ENCODE measurements around the gene PTPRK. TPM values are rescaled to one million over a fixed set of nuclear protein-coding genes. Genes with fewer than 3 reads are reported as not detected.

The PTPRK gene
- total and polyA plus RNA-seq, 9 of the 15 experiments (the other 6 are each of a cell fraction or from before 2014, with no cell fraction given), result 0.04 to 0.51 TPM; not detected in 7

DNA sequence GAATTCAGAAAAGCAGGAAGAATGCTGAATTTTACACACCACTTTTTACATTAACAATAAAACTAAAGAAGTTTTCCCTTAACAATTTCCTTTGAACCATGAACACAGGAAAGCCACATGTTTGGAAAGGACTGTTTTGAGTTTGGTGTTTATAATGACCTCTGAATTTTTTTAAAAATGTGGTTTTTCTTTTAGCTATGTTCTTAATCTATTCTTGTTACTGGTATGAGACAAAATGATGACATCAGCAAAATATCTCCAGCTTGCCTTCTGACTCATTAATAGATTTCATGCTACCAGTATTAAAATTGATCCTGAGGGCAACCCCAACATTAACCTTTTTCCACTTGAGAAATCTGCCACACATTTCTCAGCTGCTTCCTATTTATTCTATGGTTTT lies 402.0 kb downstream of the PTPRK start (continued):
- TF ChIP-seq, protein P1, sequence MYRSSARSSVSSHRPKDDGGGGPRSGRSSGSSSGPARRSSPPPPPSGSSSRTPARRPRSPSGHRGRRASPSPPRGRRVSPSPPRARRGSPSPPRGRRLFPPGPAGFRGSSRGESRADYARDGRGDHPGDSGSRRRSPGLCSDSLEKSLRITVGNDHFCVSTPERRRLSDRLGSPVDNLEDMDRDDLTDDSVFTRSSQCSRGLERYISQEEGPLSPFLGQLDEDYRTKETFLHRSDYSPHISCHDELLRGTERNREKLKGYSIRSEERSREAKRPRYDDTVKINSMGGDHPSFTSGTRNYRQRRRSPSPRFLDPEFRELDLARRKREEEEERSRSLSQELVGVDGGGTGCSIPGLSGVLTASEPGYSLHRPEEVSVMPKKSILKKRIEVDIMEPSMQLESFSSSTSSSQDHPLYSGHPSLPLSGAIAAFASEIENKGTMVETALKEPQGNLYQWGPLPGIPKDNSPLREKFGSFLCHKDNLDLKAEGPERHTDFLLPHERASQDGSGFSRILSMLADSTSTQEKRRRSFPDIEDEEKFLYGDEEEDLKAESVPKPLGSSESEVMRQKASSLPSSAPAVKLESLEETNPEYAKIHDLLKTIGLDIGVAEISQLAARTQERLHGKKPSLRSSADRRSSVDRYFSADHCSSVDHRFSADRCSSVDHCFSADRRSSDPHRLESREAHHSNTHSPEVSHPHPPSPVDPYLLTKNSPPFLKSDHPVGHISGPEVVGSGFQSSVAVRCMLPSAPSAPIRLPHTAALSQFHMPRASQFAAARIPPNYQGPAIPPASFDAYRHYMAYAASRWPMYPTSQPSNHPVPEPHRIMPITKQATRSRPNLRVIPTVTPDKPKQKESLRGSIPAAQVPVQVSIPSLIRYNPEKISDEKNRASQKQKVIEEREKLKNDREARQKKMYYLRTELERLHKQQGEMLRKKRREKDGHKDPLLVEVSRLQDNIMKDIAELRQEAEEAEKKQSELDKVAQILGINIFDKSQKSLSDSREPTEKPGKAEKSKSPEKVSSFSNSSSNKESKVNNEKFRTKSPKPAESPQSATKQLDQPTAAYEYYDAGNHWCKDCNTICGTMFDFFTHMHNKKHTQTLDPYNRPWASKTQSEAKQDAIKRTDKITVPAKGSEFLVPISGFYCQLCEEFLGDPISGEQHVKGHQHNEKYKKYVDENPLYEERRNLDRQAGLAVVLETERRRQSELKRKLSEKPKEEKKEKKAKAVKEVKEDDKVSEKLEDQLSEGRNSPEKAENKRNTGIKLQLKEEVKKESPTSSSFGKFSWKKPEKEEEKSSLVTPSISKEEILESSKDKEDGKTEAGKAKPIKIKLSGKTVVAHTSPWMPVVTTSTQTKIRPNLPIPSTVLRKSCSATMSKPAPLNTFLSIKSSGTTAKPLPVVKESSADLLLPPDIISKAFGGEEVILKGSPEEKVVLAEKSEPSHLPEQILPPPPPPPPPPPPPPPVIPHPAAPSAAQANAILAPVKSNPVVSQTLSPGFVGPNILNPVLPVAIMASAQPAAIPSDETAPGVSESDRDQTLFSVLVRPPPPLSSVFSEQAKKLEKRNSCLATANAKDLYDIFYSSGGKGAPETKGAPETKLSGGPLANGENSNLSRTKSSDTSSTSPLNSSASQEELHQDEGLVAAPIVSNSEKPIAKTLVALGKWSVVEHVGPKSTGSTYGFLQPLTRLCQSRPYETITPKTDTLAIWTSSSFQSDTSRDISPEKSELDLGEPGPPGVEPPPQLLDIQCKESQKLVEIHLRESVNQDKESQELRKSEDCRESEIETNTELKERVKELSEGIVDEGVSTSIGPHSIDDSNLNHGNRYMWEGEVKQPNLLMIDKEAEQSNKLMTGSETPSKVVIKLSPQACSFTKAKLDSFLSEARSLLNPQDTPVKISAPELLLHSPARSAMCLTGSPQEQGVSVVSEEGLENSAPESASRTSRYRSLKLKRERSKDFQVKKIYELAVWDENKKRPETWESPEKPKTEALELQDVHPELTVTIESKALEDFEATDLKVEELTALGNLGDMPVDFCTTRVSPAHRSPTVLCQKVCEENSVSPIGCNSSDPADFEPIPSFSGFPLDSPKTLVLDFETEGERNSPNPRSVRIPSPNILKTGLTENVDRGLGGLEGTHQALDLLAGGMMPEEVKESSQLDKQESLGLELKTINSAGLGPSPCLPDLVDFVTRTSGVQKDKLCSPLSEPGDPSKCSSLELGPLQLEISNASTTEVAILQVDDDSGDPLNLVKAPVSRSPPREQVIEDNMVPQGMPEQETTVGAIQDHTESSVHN (IDR thresholded peaks at IDR 0.05; ENCODE audit: borderline replicate concordance in 1 of 2, low read depth in 1 of 2), result no peak
- TF ChIP-seq ZNF263 (CRISPR knock-in tag; IDR thresholded peaks at IDR 0.05; ENCODE audit: borderline replicate concordance) (no peak), POLR2H (tag; IDR thresholded peaks at IDR 0.05; ENCODE audit: low read depth) (no peak), SREBF2 (CRISPR knock-in tag; IDR thresholded peaks at IDR 0.05) (no peak), TCFL5 (CRISPR knock-in tag; conservative IDR thresholded peaks at IDR 0.05) (no peak), FOXA3 (CRISPR knock-in tag; conservative IDR thresholded peaks at IDR 0.05 in 1 of 2, IDR thresholded peaks at IDR 0.05 in 1 of 2) (no peak), MAFK (IDR thresholded peaks at IDR 0.05; ENCODE audit: low read length) (peak; percentile 96)
- TF ChIP-seq, protein P2, sequence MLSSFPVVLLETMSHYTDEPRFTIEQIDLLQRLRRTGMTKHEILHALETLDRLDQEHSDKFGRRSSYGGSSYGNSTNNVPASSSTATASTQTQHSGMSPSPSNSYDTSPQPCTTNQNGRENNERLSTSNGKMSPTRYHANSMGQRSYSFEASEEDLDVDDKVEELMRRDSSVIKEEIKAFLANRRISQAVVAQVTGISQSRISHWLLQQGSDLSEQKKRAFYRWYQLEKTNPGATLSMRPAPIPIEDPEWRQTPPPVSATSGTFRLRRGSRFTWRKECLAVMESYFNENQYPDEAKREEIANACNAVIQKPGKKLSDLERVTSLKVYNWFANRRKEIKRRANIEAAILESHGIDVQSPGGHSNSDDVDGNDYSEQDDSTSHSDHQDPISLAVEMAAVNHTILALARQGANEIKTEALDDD (IDR thresholded peaks at IDR 0.05), result no peak
- TF ChIP-seq, protein P3, sequence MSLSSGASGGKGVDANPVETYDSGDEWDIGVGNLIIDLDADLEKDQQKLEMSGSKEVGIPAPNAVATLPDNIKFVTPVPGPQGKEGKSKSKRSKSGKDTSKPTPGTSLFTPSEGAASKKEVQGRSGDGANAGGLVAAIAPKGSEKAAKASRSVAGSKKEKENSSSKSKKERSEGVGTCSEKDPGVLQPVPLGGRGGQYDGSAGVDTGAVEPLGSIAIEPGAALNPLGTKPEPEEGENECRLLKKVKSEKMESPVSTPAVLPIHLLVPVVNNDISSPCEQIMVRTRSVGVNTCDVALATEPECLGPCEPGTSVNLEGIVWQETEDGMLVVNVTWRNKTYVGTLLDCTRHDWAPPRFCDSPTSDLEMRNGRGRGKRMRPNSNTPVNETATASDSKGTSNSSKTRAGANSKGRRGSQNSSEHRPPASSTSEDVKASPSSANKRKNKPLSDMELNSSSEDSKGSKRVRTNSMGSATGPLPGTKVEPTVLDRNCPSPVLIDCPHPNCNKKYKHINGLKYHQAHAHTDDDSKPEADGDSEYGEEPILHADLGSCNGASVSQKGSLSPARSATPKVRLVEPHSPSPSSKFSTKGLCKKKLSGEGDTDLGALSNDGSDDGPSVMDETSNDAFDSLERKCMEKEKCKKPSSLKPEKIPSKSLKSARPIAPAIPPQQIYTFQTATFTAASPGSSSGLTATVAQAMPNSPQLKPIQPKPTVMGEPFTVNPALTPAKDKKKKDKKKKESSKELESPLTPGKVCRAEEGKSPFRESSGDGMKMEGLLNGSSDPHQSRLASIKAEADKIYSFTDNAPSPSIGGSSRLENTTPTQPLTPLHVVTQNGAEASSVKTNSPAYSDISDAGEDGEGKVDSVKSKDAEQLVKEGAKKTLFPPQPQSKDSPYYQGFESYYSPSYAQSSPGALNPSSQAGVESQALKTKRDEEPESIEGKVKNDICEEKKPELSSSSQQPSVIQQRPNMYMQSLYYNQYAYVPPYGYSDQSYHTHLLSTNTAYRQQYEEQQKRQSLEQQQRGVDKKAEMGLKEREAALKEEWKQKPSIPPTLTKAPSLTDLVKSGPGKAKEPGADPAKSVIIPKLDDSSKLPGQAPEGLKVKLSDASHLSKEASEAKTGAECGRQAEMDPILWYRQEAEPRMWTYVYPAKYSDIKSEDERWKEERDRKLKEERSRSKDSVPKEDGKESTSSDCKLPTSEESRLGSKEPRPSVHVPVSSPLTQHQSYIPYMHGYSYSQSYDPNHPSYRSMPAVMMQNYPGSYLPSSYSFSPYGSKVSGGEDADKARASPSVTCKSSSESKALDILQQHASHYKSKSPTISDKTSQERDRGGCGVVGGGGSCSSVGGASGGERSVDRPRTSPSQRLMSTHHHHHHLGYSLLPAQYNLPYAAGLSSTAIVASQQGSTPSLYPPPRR (CRISPR knock-in tag; IDR thresholded peaks at IDR 0.05; ENCODE audit: borderline replicate concordance), result no peak
- TF ChIP-seq, protein P4, sequence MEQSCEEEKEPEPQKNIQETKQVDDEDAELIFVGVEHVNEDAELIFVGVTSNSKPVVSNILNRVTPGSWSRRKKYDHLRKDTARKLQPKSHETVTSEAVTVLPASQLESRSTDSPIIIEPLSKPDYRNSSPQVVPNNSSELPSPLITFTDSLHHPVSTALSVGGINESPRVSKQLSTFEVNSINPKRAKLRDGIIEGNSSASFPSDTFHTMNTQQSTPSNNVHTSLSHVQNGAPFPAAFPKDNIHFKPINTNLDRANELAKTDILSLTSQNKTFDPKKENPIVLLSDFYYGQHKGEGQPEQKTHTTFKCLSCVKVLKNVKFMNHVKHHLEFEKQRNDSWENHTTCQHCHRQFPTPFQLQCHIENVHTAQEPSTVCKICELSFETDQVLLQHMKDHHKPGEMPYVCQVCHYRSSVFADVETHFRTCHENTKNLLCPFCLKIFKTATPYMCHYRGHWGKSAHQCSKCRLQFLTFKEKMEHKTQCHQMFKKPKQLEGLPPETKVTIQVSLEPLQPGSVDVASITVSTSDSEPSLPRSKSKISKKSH (CRISPR knock-in tag; IDR thresholded peaks at IDR 0.05), result no peak

All from K562 (cell line).